ENCODE results near the gene NEMF. TPM values are rescaled to one million over a fixed set of nuclear protein-coding genes. Genes with fewer than 3 reads are reported as not detected.
A peak's percentile ranks its signal among the peaks of the same experiment; 100 is the strongest.

The NEMF gene
- total RNA-seq, 6 experiments from 2014 or later: 15.3 to 29.9 (median 23.4) TPM

- WGBS (ENCODE audit: insufficient coverage, low coverage, low lambda C conversion rate, missing lambda C conversion rate): 15% methylated on average over 4 of the region's 4 CpGs
- Histone ChIP-seq H3K36me3 (peaks cover 0 to 15% (median 8%) of the 10 kb centered on the region in 4 donors), H3K27me3 (no peaks in the 10 kb centered on the region), H3K4me1 (peaks cover 0 to 33% (median 18%) of the 10 kb centered on the region in 4 donors), H3K4me3 (peak overlapping the region; percentile 91 to 97 (median 93)), H3K9me3 (no peaks in the 10 kb centered on the region), H3K27ac (peak overlapping the region; percentile 99)
- peak; percentile 46 to 67 (median 64) for ATAC-seq
- intact Hi-C loops (cut with DNase I): no loop called here
- peak in 2 of 3 donors; percentile 31 to 84 for DNase-seq
- TF ChIP-seq CTCF (IDR thresholded peaks at IDR 0.05) (no peak), POLR2A (IDR thresholded peaks at IDR 0.05) (peak; percentile 81)
These were observed 82.3 kb downstream of the NEMF start for GRCh38 chr14:49770212-49770817.

GRCh38 chr14:49769581-49770211 is 82.9 kb downstream of the NEMF start:
- Histone ChIP-seq H3K27me3 (no peaks in the 10 kb centered on the region), H3K4me3 (peak overlapping the region; percentile 91 to 97 (median 93)), H3K27ac (peak overlapping the region; percentile 99), H3K9me3 (no peaks in the 10 kb centered on the region), H3K36me3 (peaks cover 0 to 9% (median 4%) of the 10 kb centered on the region in 4 donors), H3K4me1 (peaks cover 0 to 33% (median 18%) of the 10 kb centered on the region in 4 donors)
- 26% methylated on average over 14 of the region's 15 CpGs for WGBS (ENCODE audit: insufficient coverage, low coverage, low lambda C conversion rate, missing lambda C conversion rate)
- ATAC-seq: no peak
- intact Hi-C loops (cut with DNase I): loop anchor here (10.0 kb wide), 2 partner anchors 125 to 135 kb away; partner anchors contain the start of gene DNAAF2 (in 1 of the 2)
- DNase-seq: no peak
- TF ChIP-seq CTCF (IDR thresholded peaks at IDR 0.05) (no peak), POLR2A (IDR thresholded peaks at IDR 0.05) (no peak)

GRCh38 chr14:49769171-49769570 is 83.4 kb downstream of the NEMF start:
- WGBS (ENCODE audit: insufficient coverage, low coverage, low lambda C conversion rate, missing lambda C conversion rate): 7% methylated on average over 6 of the region's 6 CpGs
- intact Hi-C loops (cut with DNase I): loop anchor here (10.0 kb wide), 2 partner anchors 124 to 134 kb away; partner anchors contain the start of gene DNAAF2 (in 1 of the 2)
- Histone ChIP-seq H3K9me3 (no peaks in the 10 kb centered on the region), H3K4me3 (peak overlapping the region; percentile 91 to 97 (median 93)), H3K36me3 (peaks cover 0 to 4% (median 2%) of the 10 kb centered on the region in 4 donors), H3K27ac (peak overlapping the region; percentile 99), H3K27me3 (no peaks in the 10 kb centered on the region), H3K4me1 (peaks cover 0 to 33% (median 18%) of the 10 kb centered on the region in 4 donors)
- peak in 1 of 4 donors; percentile 2 for ATAC-seq
- DNase-seq: no peak
- TF ChIP-seq POLR2A (IDR thresholded peaks at IDR 0.05): no peak
- TF ChIP-seq CTCF (IDR thresholded peaks at IDR 0.05): no peak

GRCh38 chr14:49768301-49769121 is 84.1 kb downstream of the NEMF start:
- peak overlapping the region; percentile 91 to 97 (median 93) for H3K4me3 ChIP-seq
- under 1% methylated on average over 26 of the region's 67 CpGs for WGBS (ENCODE audit: insufficient coverage, low coverage, low lambda C conversion rate, missing lambda C conversion rate)

More at GRCh38 chr14:49768301-49769121, 84.1 kb downstream of the NEMF start:
- ATAC-seq: peak; percentile 49 to 75 (median 62)
- peak; percentile 70 to 90 (median 88) for DNase-seq
- H3K36me3 ChIP-seq: no peaks in the 10 kb centered on the region
- H3K4me1 ChIP-seq: peaks cover 0 to 27% (median 15%) of the 10 kb centered on the region in 4 donors
- no peaks in the 10 kb centered on the region for H3K27me3 ChIP-seq
- TF ChIP-seq POLR2A (IDR thresholded peaks at IDR 0.05): peak; percentile 52
- TF ChIP-seq CTCF (IDR thresholded peaks at IDR 0.05): no peak
- intact Hi-C loops (cut with DNase I): loop anchor here (10.0 kb wide), 2 partner anchors 124 to 134 kb away; partner anchors contain the start of gene DNAAF2 (in 1 of the 2)
- no peaks in the 10 kb centered on the region for H3K9me3 ChIP-seq
- peak overlapping the region; percentile 99 for H3K27ac ChIP-seq

Measured in right lobe of liver (tissue), 6 donors.